Lower leg skin (tissue), 3 donors: Measurements from ENCODE around the gene BMP8B.

Experiments
- CTCF ChIP-seq, 3 donors: fragments of 450-650 bp; IDR thresholded peaks; one replicate each; pipeline ENCODE4 v1.5.1; 2016; ENCODE audit warnings: antibody characterized with exemption in 3 of 3, mild to moderate bottlenecking in 3 of 3, moderate library complexity in 2 of 3
- POLR2A ChIP-seq, 2 donors: fragments of 450-650 bp; IDR thresholded peaks; one replicate each; pipeline ENCODE4 v1.6.1; 2016 to 2017; ENCODE audit warnings: antibody characterized with exemption in 2 of 2, mild to moderate bottlenecking in 1 of 2, moderate library complexity in 1 of 2

GRCh38 chr1:39762550-39763540 lies 25.8 kb downstream of the BMP8B start:
- no peak for TF ChIP-seq CTCF (IDR thresholded peaks at IDR 0.05)
- TF ChIP-seq POLR2A (IDR thresholded peaks at IDR 0.05) = no peak
